ENCODE results near the gene CEP112.

Gene CEP112

GRCh38 chr17:66018786-66019185 lies 173.1 kb downstream of the CEP112 start:
- Histone ChIP-seq H3K36me3 (ENCODE audit: control insufficient read depth, insufficient read depth, low read length) (no peaks in the 10 kb centered on the region), H3K27ac (ENCODE audit: low read depth, low read length) (no peak overlapping the region), H3K9me3 (ENCODE audit: control insufficient read depth, insufficient read depth, low read length) (0 out of 2 replicates have a peak, but pooled peaks cover 3% of the 10 kb centered on the region), H3K27me3 (ENCODE audit: control insufficient read depth, insufficient read depth, low read length) (no peaks in the 10 kb centered on the region), H3K9ac (ENCODE audit: low read depth, low read length) (no peak overlapping the region), H3K4me1 (ENCODE audit: control insufficient read depth, insufficient read depth, low read length) (no peaks in the 10 kb centered on the region), H3K4me3 (ENCODE audit: low read depth, low read length) (no peak overlapping the region)

GRCh38 chr17:66016231-66016630 lies 175.7 kb downstream of the CEP112 start:
- Histone ChIP-seq H3K4me3 (ENCODE audit: low read depth, low read length) (no peak overlapping the region), H3K36me3 (ENCODE audit: control insufficient read depth, insufficient read depth, low read length) (no peaks in the 10 kb centered on the region), H3K9me3 (ENCODE audit: control insufficient read depth, insufficient read depth, low read length) (no peaks in the 10 kb centered on the region), H3K27ac (ENCODE audit: low read depth, low read length) (no peak overlapping the region), H3K9ac (ENCODE audit: low read depth, low read length) (no peak overlapping the region), H3K4me1 (ENCODE audit: control insufficient read depth, insufficient read depth, low read length) (no peaks in the 10 kb centered on the region), H3K27me3 (ENCODE audit: control insufficient read depth, insufficient read depth, low read length) (no peaks in the 10 kb centered on the region)

- Histone ChIP-seq H3K4me1 (ENCODE audit: control insufficient read depth, insufficient read depth, low read length) (no peaks in the 10 kb centered on the region; the same call in 1 of the 2 replicates), H3K27me3 (ENCODE audit: control insufficient read depth, insufficient read depth, low read length) (no peaks in the 10 kb centered on the region), H3K36me3 (ENCODE audit: control insufficient read depth, insufficient read depth, low read length) (no peaks in the 10 kb centered on the region), H3K27ac (ENCODE audit: low read depth, low read length) (no peak overlapping the region), H3K9ac (ENCODE audit: low read depth, low read length) (no peak overlapping the region), H3K9me3 (ENCODE audit: control insufficient read depth, insufficient read depth, low read length) (no peaks in the 10 kb centered on the region), H3K4me3 (ENCODE audit: low read depth, low read length) (no peak overlapping the region)
Observed at GRCh38 chr17:66008680-66009079, 183.3 kb downstream of the CEP112 start.

GRCh38 chr17:66006654-66007053 lies 185.3 kb downstream of the CEP112 start:
- H3K9ac ChIP-seq (ENCODE audit: low read depth, low read length), result no peak overlapping the region
- no peaks in the 10 kb centered on the region for H3K36me3 ChIP-seq (ENCODE audit: control insufficient read depth, insufficient read depth, low read length)
- no peaks in the 10 kb centered on the region for H3K27me3 ChIP-seq (ENCODE audit: control insufficient read depth, insufficient read depth, low read length)
- no peak overlapping the region for H3K27ac ChIP-seq (ENCODE audit: low read depth, low read length)
- no peak overlapping the region for H3K4me3 ChIP-seq (ENCODE audit: low read depth, low read length)
- H3K4me1 ChIP-seq (ENCODE audit: control insufficient read depth, insufficient read depth, low read length), result no peaks in the 10 kb centered on the region; the same call in 1 of the 2 replicates
- no peaks in the 10 kb centered on the region for H3K9me3 ChIP-seq (ENCODE audit: control insufficient read depth, insufficient read depth, low read length)

GRCh38 chr17:66002812-66003211 lies 189.1 kb downstream of the CEP112 start:
- H3K36me3 ChIP-seq (ENCODE audit: control insufficient read depth, insufficient read depth, low read length), result no peaks in the 10 kb centered on the region
- H3K9me3 ChIP-seq (ENCODE audit: control insufficient read depth, insufficient read depth, low read length), result no peaks in the 10 kb centered on the region

GRCh38 chr17:66002063-66002585 lies 189.8 kb downstream of the CEP112 start:
- H3K27ac ChIP-seq (ENCODE audit: low read depth, low read length), result no peak overlapping the region
- no peaks in the 10 kb centered on the region for H3K36me3 ChIP-seq (ENCODE audit: control insufficient read depth, insufficient read depth, low read length)
- H3K9ac ChIP-seq (ENCODE audit: low read depth, low read length), result no peak overlapping the region

More at GRCh38 chr17:66002812-66003211, 189.1 kb downstream of the CEP112 start:
- Histone ChIP-seq H3K27me3 (ENCODE audit: control insufficient read depth, insufficient read depth, low read length) (no peaks in the 10 kb centered on the region), H3K4me1 (ENCODE audit: control insufficient read depth, insufficient read depth, low read length) (no peaks in the 10 kb centered on the region; the same call in 1 of the 2 replicates), H3K4me3 (ENCODE audit: low read depth, low read length) (no peak overlapping the region), H3K9ac (ENCODE audit: low read depth, low read length) (no peak overlapping the region), H3K27ac (ENCODE audit: low read depth, low read length) (no peak overlapping the region)

GRCh38 chr17:66000216-66000615 lies 191.7 kb downstream of the CEP112 start:
- H3K27me3 ChIP-seq (ENCODE audit: control insufficient read depth, insufficient read depth, low read length), result no peaks in the 10 kb centered on the region
- H3K9ac ChIP-seq (ENCODE audit: low read depth, low read length), result no peak overlapping the region
- H3K9me3 ChIP-seq (ENCODE audit: control insufficient read depth, insufficient read depth, low read length), result no peaks in the 10 kb centered on the region
- H3K4me3 ChIP-seq (ENCODE audit: low read depth, low read length), result no peak overlapping the region
- H3K4me1 ChIP-seq (ENCODE audit: control insufficient read depth, insufficient read depth, low read length), result no peaks in the 10 kb centered on the region
- no peak overlapping the region for H3K27ac ChIP-seq (ENCODE audit: low read depth, low read length)
- H3K36me3 ChIP-seq (ENCODE audit: control insufficient read depth, insufficient read depth, low read length), result no peaks in the 10 kb centered on the region

More at GRCh38 chr17:66002063-66002585, 189.8 kb downstream of the CEP112 start:
- Histone ChIP-seq H3K4me3 (ENCODE audit: low read depth, low read length) (no peak overlapping the region), H3K9me3 (ENCODE audit: control insufficient read depth, insufficient read depth, low read length) (no peaks in the 10 kb centered on the region), H3K27me3 (ENCODE audit: control insufficient read depth, insufficient read depth, low read length) (no peaks in the 10 kb centered on the region), H3K4me1 (ENCODE audit: control insufficient read depth, insufficient read depth, low read length) (no peaks in the 10 kb centered on the region; the same call in 1 of the 2 replicates)

GRCh38 chr17:65998675-65999074 lies 193.3 kb downstream of the CEP112 start:
- H3K36me3 ChIP-seq (ENCODE audit: control insufficient read depth, insufficient read depth, low read length), result no peaks in the 10 kb centered on the region

GRCh38 chr17:65994679-65995078 lies 197.3 kb downstream of the CEP112 start:
- Histone ChIP-seq H3K27ac (ENCODE audit: low read depth, low read length) (no peak overlapping the region), H3K4me3 (ENCODE audit: low read depth, low read length) (no peak overlapping the region), H3K9ac (ENCODE audit: low read depth, low read length) (no peak overlapping the region), H3K4me1 (ENCODE audit: control insufficient read depth, insufficient read depth, low read length) (no peaks in the 10 kb centered on the region), H3K27me3 (ENCODE audit: control insufficient read depth, insufficient read depth, low read length) (no peaks in the 10 kb centered on the region), H3K9me3 (ENCODE audit: control insufficient read depth, insufficient read depth, low read length) (no peaks in the 10 kb centered on the region), H3K36me3 (ENCODE audit: control insufficient read depth, insufficient read depth, low read length) (no peaks in the 10 kb centered on the region)

More at GRCh38 chr17:65998675-65999074, 193.3 kb downstream of the CEP112 start:
- no peaks in the 10 kb centered on the region for H3K4me1 ChIP-seq (ENCODE audit: control insufficient read depth, insufficient read depth, low read length)
- no peaks in the 10 kb centered on the region for H3K9me3 ChIP-seq (ENCODE audit: control insufficient read depth, insufficient read depth, low read length)
- no peak overlapping the region for H3K9ac ChIP-seq (ENCODE audit: low read depth, low read length)
- no peaks in the 10 kb centered on the region for H3K27me3 ChIP-seq (ENCODE audit: control insufficient read depth, insufficient read depth, low read length)
- H3K27ac ChIP-seq (ENCODE audit: low read depth, low read length), result no peak overlapping the region
- no peak overlapping the region for H3K4me3 ChIP-seq (ENCODE audit: low read depth, low read length)

- Histone ChIP-seq H3K9me3 (ENCODE audit: control insufficient read depth, insufficient read depth, low read length) (no peaks in the 10 kb centered on the region), H3K27ac (ENCODE audit: low read depth, low read length) (no peak overlapping the region), H3K36me3 (ENCODE audit: control insufficient read depth, insufficient read depth, low read length) (no peaks in the 10 kb centered on the region), H3K27me3 (ENCODE audit: control insufficient read depth, insufficient read depth, low read length) (no peaks in the 10 kb centered on the region), H3K4me1 (ENCODE audit: control insufficient read depth, insufficient read depth, low read length) (no peaks in the 10 kb centered on the region), H3K4me3 (ENCODE audit: low read depth, low read length) (no peak overlapping the region), H3K9ac (ENCODE audit: low read depth, low read length) (no peak overlapping the region)
Observed at GRCh38 chr17:65994114-65994513, 197.8 kb downstream of the CEP112 start.

GRCh38 chr17:65990593-65990992 lies 201.3 kb downstream of the CEP112 start:
- no peak overlapping the region for H3K27ac ChIP-seq (ENCODE audit: low read depth, low read length)
- H3K9me3 ChIP-seq (ENCODE audit: control insufficient read depth, insufficient read depth, low read length), result no peaks in the 10 kb centered on the region
- H3K36me3 ChIP-seq (ENCODE audit: control insufficient read depth, insufficient read depth, low read length), result no peaks in the 10 kb centered on the region
- H3K9ac ChIP-seq (ENCODE audit: low read depth, low read length), result no peak overlapping the region
- H3K4me1 ChIP-seq (ENCODE audit: control insufficient read depth, insufficient read depth, low read length), result 0 out of 2 replicates have a peak, but pooled peaks cover 3% of the 10 kb centered on the region
- no peak overlapping the region for H3K4me3 ChIP-seq (ENCODE audit: low read depth, low read length)
- H3K27me3 ChIP-seq (ENCODE audit: control insufficient read depth, insufficient read depth, low read length), result no peaks in the 10 kb centered on the region

Measured in HUES48 (cell line).